22Rv1 (cell line): ENCODE results near the gene NUTM2A.
"Not testable (repeated sequence)": the region's sequence is repeated elsewhere in the genome, so short reads cannot be mapped to it uniquely, and the experiment has no call there.

ENCODE experiments used
- CTCF ChIP-seq: fragments of 450-650 bp; IDR thresholded peaks from 2 replicates; pipeline ENCODE4 v1.5.1; 2017; ENCODE audit warnings: mild to moderate bottlenecking
- ZFX ChIP-seq: fragments of 450-650 bp; IDR thresholded peaks from 2 replicates; pipeline ENCODE4 v1.6.1; 2017; ENCODE audit warnings: antibody characterized with exemption, borderline replicate concordance

- TF ChIP-seq CTCF, ZFX: not testable (repeated sequence)
These were observed 3.0 kb downstream of the NUTM2A start for GRCh38 chr10:87228247-87228646.
